Vagina (tissue), 2 donors: ENCODE results near the gene MXD1. TPM values are rescaled to one million over a fixed set of nuclear protein-coding genes. Genes with fewer than 3 reads are reported as not detected.

Experiments used
- DNase-seq, 2 donors: peaks; one replicate each; pipeline ENCODE4 v3.0.0-alpha.2; 2017; ENCODE audit errors: extremely low spot score in 2 of 2
- H3K27ac ChIP-seq: fragments of 200-600 bp; sonication (generic); one replicate; pipeline ENCODE4 v1.5.1; 2019
- H3K27me3 ChIP-seq: fragments of 200-600 bp; sonication (generic); one replicate; pipeline ENCODE4 v1.5.1; 2019
- H3K36me3 ChIP-seq, 2 donors: fragments of 200-600 bp; sonication (generic); one replicate each; pipeline ENCODE4 v1.5.1; 2017 to 2019
- H3K4me1 ChIP-seq: fragments of 200-600 bp; sonication (generic); one replicate; pipeline ENCODE4 v1.5.1; 2019
- H3K4me3 ChIP-seq, 2 donors: fragments of 200-600 bp; sonication (generic); 1 replicate in 1 of 2; 2 replicates in 1 of 2; pipeline ENCODE4 v1.5.1; 2016 to 2019
- H3K9me3 ChIP-seq: fragments of 200-600 bp; sonication (generic); one replicate; pipeline ENCODE4 v1.5.1; 2019
- CTCF ChIP-seq, 3 experiments: fragments of 450-650 bp in 2 of 3; fragments of 200-600 bp in 1 of 3; sonication (generic) in 1 of 3; IDR thresholded peaks; one replicate each; pipeline ENCODE4 v1.5.1; 2017 to 2019; ENCODE audit warnings: antibody characterized with exemption in 3 of 3, mild to moderate bottlenecking in 2 of 3, moderate library complexity in 2 of 3
- POLR2A ChIP-seq, 2 donors: fragments of 450-650 bp; IDR thresholded peaks; one replicate each; pipeline ENCODE4 v1.6.1; 2017; ENCODE audit warnings: antibody characterized with exemption in 2 of 2, mild to moderate bottlenecking in 2 of 2, moderate library complexity in 2 of 2
- POLR2AphosphoS5 ChIP-seq, 2 donors: sonication (generic); formaldehyde crosslinking; IDR thresholded peaks; one replicate each; pipeline ENCODE4 v1.9.0; 2017; ENCODE audit warnings: antibody characterized with exemption in 2 of 2, mild to moderate bottlenecking in 2 of 2, low read depth in 1 of 2; ENCODE audit not compliant: insufficient read depth in 1 of 2
- intact Hi-C: fragments of 100-400 bp; cut with DNase I; formaldehyde crosslinking; loops from one replicate; pipeline ENCODE4 v1.15.1; 2023
- total RNA-seq: library from RNA; depleted of rRNA; stranded (reverse); fragments of >200 nt; gene quantifications from one replicate; pipeline ENCODE4 v1.2.3, GENCODE V29; 2016

Gene MXD1
- total RNA-seq, 1 donor from 2014 or later = 55.2 TPM

GRCh38 chr2:69977186-69977585 lies 62.3 kb downstream of the MXD1 start:
- no peaks in the 10 kb centered on the region for H3K36me3 ChIP-seq
- no peaks in the 10 kb centered on the region for H3K4me1 ChIP-seq
- H3K9me3 ChIP-seq = no peaks in the 10 kb centered on the region
- H3K4me3 ChIP-seq = no peak overlapping the region
- intact Hi-C loops = no loop called here
- no peak for TF ChIP-seq CTCF (IDR thresholded peaks at IDR 0.05)
- no peak for TF ChIP-seq POLR2AphosphoS5 (IDR thresholded peaks at IDR 0.05; ENCODE audit: insufficient read depth in 1 of 2, low read depth in 1 of 2)
- TF ChIP-seq POLR2A (IDR thresholded peaks at IDR 0.05) = no peak
- no peaks in the 10 kb centered on the region for H3K27me3 ChIP-seq
- DNase-seq = no peak
- H3K27ac ChIP-seq = no peak overlapping the region

- H3K36me3 ChIP-seq = no peaks in the 10 kb centered on the region
- TF ChIP-seq POLR2AphosphoS5 (IDR thresholded peaks at IDR 0.05; ENCODE audit: insufficient read depth in 1 of 2, low read depth in 1 of 2) (no peak), CTCF (IDR thresholded peaks at IDR 0.05) (no peak), POLR2A (IDR thresholded peaks at IDR 0.05) (no peak)
- no peak for DNase-seq
- H3K4me1 ChIP-seq = no peaks in the 10 kb centered on the region
- H3K4me3 ChIP-seq = no peak overlapping the region
- H3K27me3 ChIP-seq = no peaks in the 10 kb centered on the region
- H3K27ac ChIP-seq = no peak overlapping the region
- intact Hi-C loops = no loop called here
- H3K9me3 ChIP-seq = no peaks in the 10 kb centered on the region
These were observed 63.1 kb downstream of the MXD1 start for GRCh38 chr2:69977906-69978482.

GRCh38 chr2:69979902-69980807 lies 65.2 kb downstream of the MXD1 start:
- no peaks in the 10 kb centered on the region for H3K36me3 ChIP-seq
- no peak overlapping the region for H3K4me3 ChIP-seq
- TF ChIP-seq POLR2AphosphoS5 (IDR thresholded peaks at IDR 0.05; ENCODE audit: insufficient read depth in 1 of 2, low read depth in 1 of 2) (no peak), CTCF (IDR thresholded peaks at IDR 0.05) (no peak), POLR2A (IDR thresholded peaks at IDR 0.05) (no peak)
- H3K27ac ChIP-seq = no peak overlapping the region
- no peaks in the 10 kb centered on the region for H3K9me3 ChIP-seq
- intact Hi-C loops = no loop called here
- no peak for DNase-seq
- H3K27me3 ChIP-seq = no peaks in the 10 kb centered on the region
- no peaks in the 10 kb centered on the region for H3K4me1 ChIP-seq

GRCh38 chr2:69983392-69983966 lies 68.6 kb downstream of the MXD1 start:
- TF ChIP-seq POLR2A (IDR thresholded peaks at IDR 0.05) = no peak
- no peak for TF ChIP-seq POLR2AphosphoS5 (IDR thresholded peaks at IDR 0.05; ENCODE audit: insufficient read depth in 1 of 2, low read depth in 1 of 2)
- TF ChIP-seq CTCF (IDR thresholded peaks at IDR 0.05) = no peak
- intact Hi-C loops = no loop called here
- DNase-seq = no peak
- H3K9me3 ChIP-seq = no peaks in the 10 kb centered on the region
- no peak overlapping the region for H3K27ac ChIP-seq
- no peak overlapping the region for H3K4me3 ChIP-seq
- H3K4me1 ChIP-seq = no peaks in the 10 kb centered on the region
- no peaks in the 10 kb centered on the region for H3K36me3 ChIP-seq
- H3K27me3 ChIP-seq = no peaks in the 10 kb centered on the region
